ENCODE data around the gene NPEPL1.

The NPEPL1 gene

DNA sequence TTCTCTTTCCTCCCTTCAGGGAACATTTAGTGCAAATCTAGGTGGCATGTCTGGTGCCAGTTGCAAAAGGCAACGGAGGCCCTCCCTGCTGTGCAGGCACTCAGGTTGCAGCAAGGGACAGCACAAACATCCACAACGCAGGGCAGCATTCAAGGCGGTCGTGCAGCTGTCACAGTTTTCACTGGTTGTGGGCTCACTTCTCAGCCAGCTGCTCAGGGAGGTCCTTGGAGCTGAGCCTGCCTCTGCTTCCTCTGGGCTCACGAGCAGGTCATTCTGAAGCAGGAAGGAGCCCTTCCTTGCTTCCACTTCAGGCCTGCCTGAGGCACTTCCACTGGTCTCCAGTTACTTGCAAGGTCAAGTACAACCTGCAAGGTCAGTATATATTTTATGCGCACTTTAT lies 3.8 kb upstream of the NPEPL1 start:
- Histone ChIP-seq H3K4me3 (ENCODE audit: insufficient read depth in 1 of 2, low read depth in 1 of 2, low read length in 2 of 2) (no peak overlapping the region), H3K23ac (ENCODE audit: low read length in 2 of 2) (no peak overlapping the region), H3K14ac (ENCODE audit: low read length in 2 of 2) (no peak overlapping the region), H2BK5ac (ENCODE audit: low read depth, low read length, poor library complexity, severe bottlenecking) (no peak overlapping the region), H2BK12ac (ENCODE audit: low read length in 2 of 2) (no peak overlapping the region), H3K79me1 (replicated peaks; ENCODE audit: low read length, poor library complexity, severe bottlenecking) (peaks cover 8% of the 10 kb centered on the region), H4K8ac (ENCODE audit: low read length) (peak overlapping the region; percentile 27), H2AK5ac (ENCODE audit: low read length, severe bottlenecking) (no peak overlapping the region), H3K4me2 (ENCODE audit: low read length, poor library complexity, severe bottlenecking) (no peak overlapping the region), H3K18ac (ENCODE audit: low read depth in 1 of 2, low read length in 2 of 2) (no peak overlapping the region), H4K91ac (ENCODE audit: low read length) (no peak overlapping the region), H3K9ac (ENCODE audit: low read length) (no peak overlapping the region), H2BK15ac (ENCODE audit: low read depth, poor library complexity, severe bottlenecking) (no peak overlapping the region), H3K4me1 (ENCODE audit: control insufficient read depth, insufficient read depth, low read depth, low read length) (peaks cover 15% of the 10 kb centered on the region), H3K4ac (ENCODE audit: low read depth in 1 of 2, low read length in 2 of 2) (no peak overlapping the region), H3K9me3 (ENCODE audit: control insufficient read depth, low read length) (no peaks in the 10 kb centered on the region), H2BK120ac (ENCODE audit: low read depth, low read length) (no peak overlapping the region), H3K27ac (ENCODE audit: low read length, poor library complexity, severe bottlenecking) (no peak overlapping the region), H3K27me3 (ENCODE audit: control insufficient read depth in 1 of 2, insufficient read depth in 1 of 2, low read length in 2 of 2) (no peaks in the 10 kb centered on the region), H2AFZ (ENCODE audit: low read depth, low read length) (no peak overlapping the region), H3K36me3 (ENCODE audit: control insufficient read depth in 1 of 2, insufficient read depth in 2 of 2, low read depth in 1 of 2, low read length in 2 of 2) (peaks cover 8 to 11% of the 10 kb centered on the region in 2 experiments)
- 65% methylated on average over 6 of the region's 6 CpGs for WGBS
- no peak for DNase-seq

DNA sequence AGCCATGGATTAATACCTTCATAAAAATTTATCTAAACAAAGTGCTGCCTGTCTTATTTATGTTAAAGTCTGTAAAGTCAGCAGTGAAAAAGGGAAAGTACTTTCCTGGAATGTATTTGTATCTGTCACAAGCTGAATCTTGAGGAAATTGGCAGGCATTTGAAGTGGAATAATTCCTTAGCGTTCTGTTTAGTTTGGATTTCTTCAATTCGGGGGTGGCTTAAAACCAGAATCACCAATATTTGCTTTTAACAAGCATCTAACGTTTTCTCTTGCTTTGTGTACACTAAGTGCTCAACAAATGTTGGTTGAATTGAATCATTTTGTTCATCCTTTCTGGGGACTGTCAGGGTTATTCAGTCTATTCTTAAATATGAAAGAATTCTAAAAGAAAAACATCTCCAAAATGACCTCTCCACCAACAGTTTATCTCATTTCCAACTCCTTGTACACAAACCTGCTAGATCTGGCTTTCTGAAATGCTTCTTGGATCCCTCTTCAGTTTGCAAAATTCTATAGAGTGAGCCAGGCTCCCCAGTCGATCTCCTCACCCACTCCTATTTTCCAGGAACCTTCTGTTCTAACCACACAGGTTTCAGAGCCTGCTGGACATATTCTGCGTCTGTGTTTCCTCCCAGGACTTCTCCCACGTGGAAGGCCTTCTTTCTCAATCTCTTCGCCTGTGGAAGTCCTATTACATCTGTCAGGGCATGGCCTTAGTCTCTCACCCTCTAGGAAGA lies 2.0 kb upstream of the NPEPL1 start:
- Histone ChIP-seq H3K27ac (ENCODE audit: low read length, poor library complexity, severe bottlenecking) (no peak overlapping the region), H3K4me1 (ENCODE audit: control insufficient read depth, insufficient read depth, low read depth, low read length) (peaks cover 24% of the 10 kb centered on the region), H3K36me3 (ENCODE audit: control insufficient read depth in 1 of 2, insufficient read depth in 2 of 2, low read depth in 1 of 2, low read length in 2 of 2) (peaks cover 24% of the 10 kb centered on the region in 2 experiments), H3K18ac (ENCODE audit: low read depth in 1 of 2, low read length in 2 of 2) (no peak overlapping the region), H3K9ac (ENCODE audit: low read length) (peak overlapping the region; percentile 90), H4K91ac (ENCODE audit: low read length) (no peak overlapping the region), H2AK5ac (ENCODE audit: low read length, severe bottlenecking) (no peak overlapping the region), H3K23ac (ENCODE audit: low read length in 2 of 2) (no peak overlapping the region), H3K27me3 (ENCODE audit: control insufficient read depth in 1 of 2, insufficient read depth in 1 of 2, low read length in 2 of 2) (no peaks in the 10 kb centered on the region), H2AFZ (ENCODE audit: low read depth, low read length) (no peak overlapping the region), H3K4me2 (ENCODE audit: low read length, poor library complexity, severe bottlenecking) (no peak overlapping the region), H3K4ac (ENCODE audit: low read depth in 1 of 2, low read length in 2 of 2) (no peak overlapping the region), H2BK15ac (ENCODE audit: low read depth, poor library complexity, severe bottlenecking) (no peak overlapping the region), H3K14ac (ENCODE audit: low read length in 2 of 2) (no peak overlapping the region), H3K9me3 (ENCODE audit: control insufficient read depth, low read length) (no peaks in the 10 kb centered on the region), H2BK5ac (ENCODE audit: low read depth, low read length, poor library complexity, severe bottlenecking) (no peak overlapping the region), H2BK120ac (ENCODE audit: low read depth, low read length) (no peak overlapping the region), H3K4me3 (ENCODE audit: insufficient read depth in 1 of 2, low read depth in 1 of 2, low read length in 2 of 2) (no peak overlapping the region), H2BK12ac (ENCODE audit: low read length in 2 of 2) (no peak overlapping the region), H4K8ac (ENCODE audit: low read length) (no peak overlapping the region), H3K79me1 (replicated peaks; ENCODE audit: low read length, poor library complexity, severe bottlenecking) (peaks cover 21% of the 10 kb centered on the region)
- peak; percentile 86 for DNase-seq
- 62% methylated on average over 5 of the region's 7 CpGs for WGBS

DNA sequence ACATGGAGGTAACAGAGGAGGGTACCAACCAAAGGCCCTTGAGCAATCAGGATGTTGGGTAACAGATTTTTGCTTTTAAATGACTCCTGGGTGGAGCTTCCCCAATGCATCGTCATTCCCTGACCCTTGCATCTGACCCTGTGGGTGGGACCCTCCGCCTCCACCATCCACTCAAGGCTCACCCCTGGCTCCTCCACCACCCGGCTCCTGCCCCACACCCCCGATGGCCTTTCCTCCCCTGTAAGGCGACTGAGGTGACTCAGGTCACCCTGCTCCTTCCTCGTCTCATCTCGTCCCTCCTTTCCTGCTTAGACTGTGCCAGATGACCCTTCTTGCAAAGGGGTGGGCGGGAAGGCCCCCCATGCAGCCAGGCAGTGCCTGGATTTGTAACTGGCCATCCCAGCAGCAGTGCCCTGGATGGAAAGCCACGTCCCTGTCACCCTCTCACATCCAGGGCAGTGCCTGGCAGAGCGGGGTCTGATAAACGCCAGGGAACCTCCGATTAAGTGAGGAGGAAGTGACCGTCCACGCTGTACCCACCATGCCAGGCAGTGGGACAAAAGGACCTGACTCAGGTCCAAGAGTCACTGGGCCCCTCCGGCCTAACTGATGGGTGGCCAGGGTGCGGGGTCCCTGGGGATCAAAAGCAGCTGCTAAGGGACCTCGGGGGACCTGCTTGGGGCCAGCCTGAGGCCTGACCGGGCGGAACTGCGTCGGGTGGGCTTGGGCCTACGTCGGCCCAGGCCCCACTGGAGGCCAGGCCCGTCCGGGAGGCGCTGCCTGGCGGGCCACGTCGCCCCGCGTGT lies 624 bp upstream of the NPEPL1 start:
- H2AK5ac ChIP-seq (ENCODE audit: low read length, severe bottlenecking) = peak overlapping the region; percentile 34
- H3K4me2 ChIP-seq (ENCODE audit: low read length, poor library complexity, severe bottlenecking) = no peak overlapping the region
- H3K4ac ChIP-seq (ENCODE audit: low read depth in 1 of 2, low read length in 2 of 2) = peak overlapping the region; percentile 68 to 80
- H3K9ac ChIP-seq (ENCODE audit: low read length) = peak overlapping the region; percentile 90
- H3K9me3 ChIP-seq (ENCODE audit: control insufficient read depth, low read length) = no peaks in the 10 kb centered on the region
- no peak overlapping the region for H2BK120ac ChIP-seq (ENCODE audit: low read depth, low read length)
- no peak overlapping the region for H2BK5ac ChIP-seq (ENCODE audit: low read depth, low read length, poor library complexity, severe bottlenecking)
- peak overlapping the region; percentile 100 for H4K8ac ChIP-seq (ENCODE audit: low read length)
- H3K27ac ChIP-seq (ENCODE audit: low read length, poor library complexity, severe bottlenecking) = no peak overlapping the region
- peak overlapping the region; percentile 97 for H4K91ac ChIP-seq (ENCODE audit: low read length)
- no peak overlapping the region for H3K4me3 ChIP-seq (ENCODE audit: insufficient read depth in 1 of 2, low read depth in 1 of 2, low read length in 2 of 2)
- DNase-seq = peak; percentile 27
- WGBS = 87% methylated on average over 23 of the region's 31 CpGs
- peak overlapping the region; percentile 6 to 19 for H2BK12ac ChIP-seq (ENCODE audit: low read length in 2 of 2)
- H2AFZ ChIP-seq (ENCODE audit: low read depth, low read length) = no peak overlapping the region
- H3K14ac ChIP-seq (ENCODE audit: low read length in 2 of 2) = no peak overlapping the region
- H2BK15ac ChIP-seq (ENCODE audit: low read depth, poor library complexity, severe bottlenecking) = no peak overlapping the region
- no peaks in the 10 kb centered on the region for H3K27me3 ChIP-seq (ENCODE audit: control insufficient read depth in 1 of 2, insufficient read depth in 1 of 2, low read length in 2 of 2)
- peaks cover 33% of the 10 kb centered on the region for H3K4me1 ChIP-seq (ENCODE audit: control insufficient read depth, insufficient read depth, low read depth, low read length)
- peak overlapping the region; percentile 76 to 89 for H3K18ac ChIP-seq (ENCODE audit: low read depth in 1 of 2, low read length in 2 of 2)
- no peak overlapping the region for H3K23ac ChIP-seq (ENCODE audit: low read length in 2 of 2)
- peaks cover 31% of the 10 kb centered on the region for H3K79me1 ChIP-seq (replicated peaks; ENCODE audit: low read length, poor library complexity, severe bottlenecking)
- H3K36me3 ChIP-seq (ENCODE audit: control insufficient read depth in 1 of 2, insufficient read depth in 2 of 2, low read depth in 1 of 2, low read length in 2 of 2) = peaks cover 32 to 33% of the 10 kb centered on the region in 2 experiments

Data from mesenchymal stem cell (in vitro differentiated cells and primary cell).